Right lobe of liver (tissue), 4 donors: ENCODE measurements around the gene PTGES2.
A peak's percentile ranks its signal among the peaks of the same experiment; 100 is the strongest.

Experiments used
- CTCF ChIP-seq, 4 donors: fragments of 200-600 bp in 3 of 4; fragments of 450-650 bp in 1 of 4; IDR thresholded peaks; one replicate each; pipeline versions ENCODE4 v1.5.1 to v1.8.0; 2016 to 2022; ENCODE audit warnings: antibody characterized with exemption in 4 of 4, mild to moderate bottlenecking in 2 of 4
- POLR2A ChIP-seq: fragments of 450-650 bp; IDR thresholded peaks from one replicate; pipeline ENCODE4 v1.6.1; 2017; ENCODE audit warnings: antibody characterized with exemption, mild to moderate bottlenecking
- donor health status: DM: no; HTN: no; CAD: no.
- donor health status: DM: no; HTN: no; CAD: no.
- donor health status: DM: no; HTN: yes; CAD: no.

GRCh38 chr9:128104171-128104618 is 23.3 kb downstream of the PTGES2 start:
- TF ChIP-seq CTCF (IDR thresholded peaks at IDR 0.05), result no peak
- peak; percentile 78 for TF ChIP-seq POLR2A
